Vagina (tissue), 2 donors: Measurements from ENCODE around the gene FOXN1.

Experiments
- POLR2A ChIP-seq, 2 donors: fragments of 450-650 bp; IDR thresholded peaks; one replicate each; pipeline ENCODE4 v1.6.1; 2017; ENCODE audit warnings: antibody characterized with exemption in 2 of 2, mild to moderate bottlenecking in 2 of 2, moderate library complexity in 2 of 2
- POLR2AphosphoS5 ChIP-seq, 2 donors: sonication (generic); formaldehyde crosslinking; IDR thresholded peaks; one replicate each; pipeline ENCODE4 v1.9.0; 2017; ENCODE audit warnings: antibody characterized with exemption in 2 of 2, mild to moderate bottlenecking in 2 of 2, low read depth in 1 of 2; ENCODE audit not compliant: insufficient read depth in 1 of 2
- TF ChIP-seq, protein P1 (sequence below), 3 experiments: fragments of 450-650 bp in 2 of 3; fragments of 200-600 bp in 1 of 3; sonication (generic) in 1 of 3; IDR thresholded peaks; one replicate each; pipeline ENCODE4 v1.5.1; 2017 to 2019; ENCODE audit warnings: antibody characterized with exemption in 3 of 3, mild to moderate bottlenecking in 2 of 3, moderate library complexity in 2 of 3

DNA sequence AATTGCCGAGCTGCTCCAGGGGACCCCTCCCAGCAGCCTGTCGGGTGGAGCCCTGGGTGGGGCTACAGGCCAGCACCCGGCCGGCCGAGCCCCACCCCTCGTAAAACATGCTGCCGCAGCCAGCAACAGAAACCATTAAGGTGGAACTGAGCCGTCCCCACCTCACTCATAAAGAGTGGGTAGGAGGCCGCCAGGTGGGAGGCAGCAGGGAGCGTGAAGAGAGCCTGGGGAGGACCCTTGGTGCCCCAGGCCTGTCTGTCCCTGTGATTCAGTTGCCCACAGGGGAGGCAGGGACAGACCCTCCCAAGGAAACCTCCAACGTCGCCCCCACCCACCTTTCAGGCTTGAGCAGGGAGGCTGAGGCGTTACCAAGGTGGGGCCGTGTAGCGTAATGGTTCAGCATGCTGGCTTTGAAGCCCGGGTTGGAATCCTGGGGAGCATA, 8.4 kb downstream of the FOXN1 start:
- TF ChIP-seq, protein P1, sequence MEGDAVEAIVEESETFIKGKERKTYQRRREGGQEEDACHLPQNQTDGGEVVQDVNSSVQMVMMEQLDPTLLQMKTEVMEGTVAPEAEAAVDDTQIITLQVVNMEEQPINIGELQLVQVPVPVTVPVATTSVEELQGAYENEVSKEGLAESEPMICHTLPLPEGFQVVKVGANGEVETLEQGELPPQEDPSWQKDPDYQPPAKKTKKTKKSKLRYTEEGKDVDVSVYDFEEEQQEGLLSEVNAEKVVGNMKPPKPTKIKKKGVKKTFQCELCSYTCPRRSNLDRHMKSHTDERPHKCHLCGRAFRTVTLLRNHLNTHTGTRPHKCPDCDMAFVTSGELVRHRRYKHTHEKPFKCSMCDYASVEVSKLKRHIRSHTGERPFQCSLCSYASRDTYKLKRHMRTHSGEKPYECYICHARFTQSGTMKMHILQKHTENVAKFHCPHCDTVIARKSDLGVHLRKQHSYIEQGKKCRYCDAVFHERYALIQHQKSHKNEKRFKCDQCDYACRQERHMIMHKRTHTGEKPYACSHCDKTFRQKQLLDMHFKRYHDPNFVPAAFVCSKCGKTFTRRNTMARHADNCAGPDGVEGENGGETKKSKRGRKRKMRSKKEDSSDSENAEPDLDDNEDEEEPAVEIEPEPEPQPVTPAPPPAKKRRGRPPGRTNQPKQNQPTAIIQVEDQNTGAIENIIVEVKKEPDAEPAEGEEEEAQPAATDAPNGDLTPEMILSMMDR (IDR thresholded peaks at IDR 0.05): no peak
- TF ChIP-seq POLR2A (IDR thresholded peaks at IDR 0.05) (no peak), POLR2AphosphoS5 (IDR thresholded peaks at IDR 0.05; ENCODE audit: insufficient read depth in 1 of 2, low read depth in 1 of 2) (no peak)
